Osteoblast (primary cell): Measurements from ENCODE around the gene ZNF771. TPM values are rescaled to one million over a fixed set of nuclear protein-coding genes. Genes with fewer than 3 reads are reported as not detected.

ENCODE experiments used
- DNase-seq: peaks from one replicate; pipeline ENCODE4 v3.0.0; 2011; ENCODE audit warnings: low spot score, mixed read lengths; ENCODE audit not compliant: insufficient read length; ENCODE audit errors: missing footprints
- H2AFZ ChIP-seq: 2 replicates; pipeline ENCODE4 v1.6.0; 2011; ENCODE audit warnings: mild to moderate bottlenecking, low read length
- H3K27ac ChIP-seq: 2 replicates; pipeline ENCODE4 v1.5.1; 2011; ENCODE audit warnings: mild to moderate bottlenecking, low read depth, low read length, moderate library complexity
- H3K27me3 ChIP-seq: 2 replicates; pipeline ENCODE4 v1.6.0; 2012; ENCODE audit warnings: mild to moderate bottlenecking, control low read depth, inconsistent platforms, low read length, moderate library complexity; ENCODE audit not compliant: insufficient read depth
- H3K36me3 ChIP-seq: 2 replicates; pipeline ENCODE4 v1.5.1; 2011; ENCODE audit warnings: mild to moderate bottlenecking, low read length, control low read depth, moderate library complexity; ENCODE audit not compliant: insufficient read depth
- H3K4me1 ChIP-seq: 2 replicates; pipeline ENCODE4 v1.5.1; 2011; ENCODE audit warnings: mild to moderate bottlenecking, low read length, control low read depth, moderate library complexity; ENCODE audit not compliant: insufficient read depth
- H3K4me2 ChIP-seq: 2 replicates; pipeline ENCODE4 v1.6.0; 2011; ENCODE audit warnings: mild to moderate bottlenecking, low read length; ENCODE audit not compliant: insufficient read depth
- H3K4me3 ChIP-seq: fragments of 200-600 bp; sonication (generic); 3 replicates; pipeline ENCODE4 v1.5.1; 2012; ENCODE audit warnings: mild to moderate bottlenecking, low read length, inconsistent platforms; ENCODE audit not compliant: insufficient read depth
- H3K79me2 ChIP-seq: 2 replicates; pipeline ENCODE4 v1.6.0; 2012; ENCODE audit warnings: mild to moderate bottlenecking, low read length, control low read depth, inconsistent platforms; ENCODE audit not compliant: insufficient read depth
- H3K9me3 ChIP-seq: 2 replicates; pipeline ENCODE4 v1.5.1; 2011; ENCODE audit warnings: low read depth, low read length, control low read depth
- H4K20me1 ChIP-seq: 2 replicates; pipeline ENCODE4 v1.6.0; 2012; ENCODE audit warnings: mild to moderate bottlenecking, low read length, control low read depth; ENCODE audit not compliant: insufficient read depth
- CTCF ChIP-seq: IDR thresholded peaks from 2 replicates; pipeline ENCODE4 v1.5.1; 2011; ENCODE audit warnings: mild to moderate bottlenecking, low read depth, low read length, moderate library complexity; ENCODE audit errors: extremely low read depth
- total RNA-seq: library from RNA; depleted of rRNA; stranded (reverse); fragments of >200 nt; gene quantifications from 2 replicates; pipeline ENCODE4 v1.2.3, GENCODE V29; 2012

The ZNF771 gene
- 10.9 and 14.8 TPM in 2 replicates for total RNA-seq

GRCh38 chr16:30407102-30407803 is at the start of gene ZNF771:
TSS of gene ZNF771 (plus strand) at chr16:30407606. CDS start at chr16:30408054, 448 bp downstream.
- peak within 1 kb of the TSS; percentile 46 for H3K27ac ChIP-seq
- H3K36me3 ChIP-seq, result peaks cover 12% of the 10 kb centered on the region
- TF ChIP-seq CTCF, result no peak
- peak within 1 kb of the TSS; percentile 84 for H3K4me2 ChIP-seq
- peak within 1 kb of the TSS; percentile 85 for H3K4me3 ChIP-seq
- H3K27me3 ChIP-seq, result no peaks in the 10 kb centered on the region
- peak; percentile 99 for DNase-seq
- peak within 1 kb of the TSS; percentile 98 for H2AFZ ChIP-seq
- H3K79me2 ChIP-seq, result peaks cover 26% of the 10 kb centered on the region
- peaks cover 20% of the 10 kb centered on the region for H3K4me1 ChIP-seq
- peaks cover 4% of the 10 kb centered on the region for H4K20me1 ChIP-seq
- no peaks in the 10 kb centered on the region for H3K9me3 ChIP-seq

GRCh38 chr16:30357715-30358576 is 49.5 kb upstream of the ZNF771 start:
- no peaks in the 10 kb centered on the region for H3K27me3 ChIP-seq
- peak; percentile 25 for DNase-seq
- H3K27ac ChIP-seq, result no peak overlapping the region
- H4K20me1 ChIP-seq, result peaks cover 9% of the 10 kb centered on the region
- H2AFZ ChIP-seq, result no peak overlapping the region
- H3K4me1 ChIP-seq, result peaks cover 26% of the 10 kb centered on the region
- peaks cover 54% of the 10 kb centered on the region for H3K36me3 ChIP-seq
- H3K9me3 ChIP-seq, result no peaks in the 10 kb centered on the region
- no peak overlapping the region for H3K4me3 ChIP-seq
- TF ChIP-seq CTCF, result no peak
- peaks cover 80% of the 10 kb centered on the region for H3K79me2 ChIP-seq
- no peak overlapping the region for H3K4me2 ChIP-seq

GRCh38 chr16:30358577-30358936 is 48.8 kb upstream of the ZNF771 start:
- no peak for TF ChIP-seq CTCF
- Histone ChIP-seq H3K79me2 (peaks cover 80% of the 10 kb centered on the region), H4K20me1 (peaks cover 9% of the 10 kb centered on the region), H3K36me3 (peaks cover 54% of the 10 kb centered on the region), H3K27me3 (no peaks in the 10 kb centered on the region), H3K27ac (no peak overlapping the region), H3K9me3 (no peaks in the 10 kb centered on the region), H3K4me1 (peaks cover 26% of the 10 kb centered on the region), H3K4me3 (no peak overlapping the region), H2AFZ (no peak overlapping the region), H3K4me2 (no peak overlapping the region)
- DNase-seq, result no peak
